T-helper 17 cell (primary cell): ENCODE results near the gene SEC61B. TPM values are rescaled to one million over a fixed set of nuclear protein-coding genes. Genes with fewer than 3 reads are reported as not detected.

Source experiments
- ATAC-seq: fragments of 150-1000 bp; cut with Tn5 transposase; 2 replicates; pipeline ENCODE4 v1.10.0; 2021; ENCODE audit warnings: mild to moderate bottlenecking, moderate library complexity
- DNase-seq, 3 donors: peaks; one replicate each; pipeline versions ENCODE4 v3.0.0 to v3.0.0-alpha.2; 2020 to 2021
- H3K9me3 ChIP-seq: one replicate; pipeline ENCODE4 v1.7.0; 2013; ENCODE audit warnings: low read length, mild to moderate bottlenecking; ENCODE audit not compliant: control insufficient read depth, poor library complexity, severe bottlenecking
- H3K27ac Mint-ChIP-seq: one replicate; pipeline ENCODE4 v1.8.0; 2022; ENCODE audit warnings: mild to moderate bottlenecking, moderate library complexity, mixed read lengths
- H3K27me3 Mint-ChIP-seq: one replicate; pipeline ENCODE4 v1.8.0; 2022; ENCODE audit warnings: mixed read lengths
- H3K36me3 Mint-ChIP-seq: one replicate; pipeline ENCODE4 v1.8.0; 2022; ENCODE audit warnings: low read depth, mixed read lengths
- H3K4me1 Mint-ChIP-seq: one replicate; pipeline ENCODE4 v1.8.0; 2022; ENCODE audit warnings: mild to moderate bottlenecking, mixed read lengths
- H3K4me3 Mint-ChIP-seq: one replicate; pipeline ENCODE4 v1.8.0; 2022; ENCODE audit warnings: mild to moderate bottlenecking, moderate library complexity, mixed read lengths
- total RNA-seq, 4 donors: library from RNA in 2 of 4; stranded (reverse) in 2 of 4; gene quantifications; one replicate each; pipeline ENCODE4 v1.2.3 and lab custom pipeline; 2022 to 2026

The SEC61B gene
- total RNA-seq, 2 donors from 2014 or later = 84.9 to 95.0 TPM

DNA sequence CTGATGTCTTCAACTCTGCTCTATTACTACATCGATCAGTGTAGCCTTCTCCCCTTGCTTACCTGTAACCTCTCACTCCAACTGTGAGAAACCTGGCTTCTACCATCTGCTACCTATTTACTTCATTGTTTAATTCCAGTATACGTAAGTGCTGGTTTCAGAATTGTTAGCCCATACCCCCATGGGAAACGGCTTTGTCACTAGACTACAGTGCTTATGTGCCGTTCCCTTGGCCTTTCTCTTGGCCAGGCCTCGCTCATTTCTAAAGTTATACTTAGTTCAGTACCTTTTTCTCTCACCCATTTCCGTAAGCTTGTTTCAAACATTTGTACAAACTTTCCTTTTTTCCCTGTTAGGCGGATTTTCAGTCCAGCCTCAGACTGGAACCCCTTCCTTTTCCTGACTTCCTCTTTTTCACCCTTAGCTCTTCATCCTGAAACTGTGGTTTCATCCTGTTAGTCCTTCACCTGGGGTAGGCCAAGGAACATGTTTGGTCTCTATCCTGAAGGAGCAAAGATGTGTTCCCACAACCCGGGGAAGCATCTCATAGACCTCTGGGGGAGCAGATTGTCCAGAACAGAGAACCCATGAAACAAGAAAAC is 22.0 kb upstream of the SEC61B start:
- ATAC-seq = no peak
- H3K36me3 Mint-ChIP-seq = no peaks in the 10 kb centered on the region
- no peak for DNase-seq
- no peak overlapping the region for H3K4me3 Mint-ChIP-seq
- H3K9me3 ChIP-seq = no peaks in the 10 kb centered on the region
- no peak overlapping the region for H3K27ac Mint-ChIP-seq
- no peaks in the 10 kb centered on the region for H3K27me3 Mint-ChIP-seq
- H3K4me1 Mint-ChIP-seq = peaks cover 2% of the 10 kb centered on the region

DNA sequence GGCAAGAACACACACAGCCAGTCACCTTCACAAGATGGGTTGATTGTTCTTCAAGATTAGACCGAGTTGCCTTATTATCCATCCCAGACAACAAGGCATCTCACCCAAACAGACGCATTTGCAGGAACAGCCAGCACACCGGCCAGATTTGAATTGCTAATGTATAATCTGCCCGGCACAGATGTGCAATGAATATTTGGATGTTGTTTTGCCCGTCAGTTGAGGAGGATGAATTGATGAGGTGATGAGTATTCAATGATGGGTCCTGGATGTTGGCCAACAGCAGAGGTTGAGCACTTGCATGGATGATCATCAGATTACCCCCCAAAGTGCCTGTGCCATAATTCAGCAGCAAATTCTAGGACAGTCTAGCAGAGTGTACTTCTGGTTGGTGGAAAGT is 20.5 kb upstream of the SEC61B start:
- DNase-seq (no peak), ATAC-seq (no peak)
- no peaks in the 10 kb centered on the region for H3K9me3 ChIP-seq
- Mint-ChIP-seq H3K27ac (no peak overlapping the region), H3K27me3 (no peaks in the 10 kb centered on the region), H3K4me1 (peaks cover 2% of the 10 kb centered on the region), H3K36me3 (no peaks in the 10 kb centered on the region), H3K4me3 (no peak overlapping the region)

DNA sequence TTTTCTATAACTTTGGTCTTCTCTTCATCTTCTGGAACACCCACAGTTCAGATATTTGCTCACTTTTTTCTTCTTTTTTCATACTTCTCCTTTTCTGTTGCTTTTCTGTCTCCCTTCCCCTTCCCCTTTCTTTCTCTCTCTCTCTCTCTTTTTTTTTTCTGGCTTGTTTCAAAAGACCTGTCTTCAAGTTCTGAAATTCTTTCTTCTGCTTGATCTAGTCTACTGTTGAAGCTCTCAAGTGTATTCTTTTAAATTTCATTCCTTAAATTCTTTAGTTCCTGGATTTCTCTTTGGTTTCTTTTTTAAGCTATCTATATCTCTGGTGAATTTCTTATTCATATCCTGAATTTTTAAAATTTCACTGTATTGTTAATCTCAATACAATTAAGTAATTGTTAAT is 11.5 kb upstream of the SEC61B start:
- Mint-ChIP-seq H3K4me1 (peaks cover 2% of the 10 kb centered on the region), H3K27me3 (no peaks in the 10 kb centered on the region), H3K4me3 (no peak overlapping the region), H3K36me3 (peaks cover 5% of the 10 kb centered on the region), H3K27ac (no peak overlapping the region)
- DNase-seq (no peak), ATAC-seq (no peak)
- no peaks in the 10 kb centered on the region for H3K9me3 ChIP-seq

DNA sequence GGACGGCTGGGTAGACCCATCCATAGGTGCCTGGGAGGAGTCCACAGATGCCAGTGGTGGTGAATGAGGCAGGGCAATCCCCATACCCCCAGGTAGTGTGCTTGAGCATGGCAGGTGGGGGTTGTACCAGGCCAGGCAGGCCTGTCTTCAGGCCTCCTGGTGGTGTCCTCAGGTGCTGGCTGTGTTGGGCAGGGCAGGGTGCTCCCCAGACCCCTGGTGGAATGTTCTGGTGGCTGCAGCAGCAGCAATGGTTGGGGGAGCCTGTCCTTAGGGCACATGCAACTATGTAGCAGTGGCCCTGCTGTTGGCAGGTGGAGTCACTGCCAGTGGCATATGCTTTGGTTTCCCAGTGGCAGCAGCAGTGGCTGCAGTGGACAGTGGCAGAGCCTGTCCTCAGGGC is 10.3 kb upstream of the SEC61B start:
- Mint-ChIP-seq H3K27ac (no peak overlapping the region), H3K4me1 (peaks cover 3% of the 10 kb centered on the region), H3K4me3 (no peak overlapping the region), H3K27me3 (no peaks in the 10 kb centered on the region), H3K36me3 (peaks cover 5% of the 10 kb centered on the region)
- DNase-seq = no peak
- H3K9me3 ChIP-seq = no peaks in the 10 kb centered on the region
- no peak for ATAC-seq

DNA sequence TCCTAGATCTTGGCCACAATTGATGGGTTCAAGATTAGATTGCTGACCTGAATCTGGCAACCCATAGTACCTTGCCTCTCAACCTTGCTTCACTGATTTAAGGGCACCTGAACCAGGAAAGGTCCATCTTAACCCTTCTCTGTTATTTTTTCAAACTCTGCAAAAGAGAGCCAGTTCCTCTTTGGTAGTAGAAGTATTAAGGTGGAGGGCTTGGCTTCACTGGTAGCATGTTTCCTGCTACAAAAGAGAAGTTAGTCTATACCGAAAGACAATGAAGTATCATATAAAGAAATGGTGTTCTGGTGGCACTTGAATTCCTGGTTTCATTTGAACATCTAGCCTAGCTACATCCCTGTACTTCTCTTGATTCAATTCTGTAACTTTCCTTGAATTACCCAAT is 8.9 kb upstream of the SEC61B start:
- Mint-ChIP-seq H3K36me3 (peaks cover 8% of the 10 kb centered on the region), H3K4me1 (peaks cover 9% of the 10 kb centered on the region), H3K4me3 (no peak overlapping the region), H3K27ac (no peak overlapping the region), H3K27me3 (no peaks in the 10 kb centered on the region)
- ATAC-seq = no peak
- DNase-seq = no peak
- no peaks in the 10 kb centered on the region for H3K9me3 ChIP-seq

DNA sequence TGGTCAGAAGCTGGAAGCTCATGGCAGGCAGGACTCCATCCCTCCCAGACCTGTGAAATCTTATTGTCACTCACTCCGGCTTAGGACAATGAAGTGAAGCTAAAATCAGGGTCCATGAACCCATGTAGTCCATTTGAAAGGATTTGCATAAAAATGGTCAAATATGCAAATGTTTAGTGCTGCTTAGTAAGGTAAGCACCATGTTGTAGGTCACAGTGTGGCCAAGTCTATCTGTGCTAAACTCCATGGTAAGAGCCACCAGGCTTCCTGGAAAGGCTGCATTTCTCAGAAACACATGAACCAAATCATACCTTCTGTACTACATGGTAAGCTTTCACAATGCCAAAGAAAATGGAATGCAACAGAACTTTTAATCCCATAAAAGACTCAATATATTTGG is 6.0 kb upstream of the SEC61B start:
- Mint-ChIP-seq H3K27me3 (no peaks in the 10 kb centered on the region), H3K36me3 (peaks cover 10% of the 10 kb centered on the region), H3K4me3 (no peak overlapping the region), H3K27ac (no peak overlapping the region), H3K4me1 (peaks cover 28% of the 10 kb centered on the region)
- no peak for ATAC-seq
- DNase-seq = no peak
- H3K9me3 ChIP-seq = no peaks in the 10 kb centered on the region

DNA sequence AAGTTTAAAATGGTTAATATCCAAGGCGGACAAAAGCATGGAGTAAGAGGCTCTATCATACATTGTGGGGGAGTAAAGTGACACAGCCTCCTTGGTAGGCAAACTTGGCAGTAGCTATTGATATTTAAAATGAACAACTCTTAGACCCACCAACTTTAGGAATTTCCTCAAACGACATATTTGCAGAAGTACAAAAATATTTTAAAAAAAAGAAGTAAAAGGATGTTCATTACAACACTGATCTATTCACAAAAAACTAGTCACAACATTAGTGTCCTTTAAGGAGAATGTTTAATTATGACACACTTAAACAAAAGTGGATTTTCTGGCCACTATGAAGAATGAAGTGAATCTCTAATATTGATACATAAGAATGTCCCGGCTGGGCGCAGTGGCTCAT is 2.1 kb upstream of the SEC61B start:
- H3K27ac Mint-ChIP-seq = peak overlapping the region; percentile 99
- no peak for ATAC-seq
- peaks cover 15% of the 10 kb centered on the region for H3K36me3 Mint-ChIP-seq
- peaks cover 52% of the 10 kb centered on the region for H3K4me1 Mint-ChIP-seq
- H3K27me3 Mint-ChIP-seq = no peaks in the 10 kb centered on the region
- H3K9me3 ChIP-seq = no peaks in the 10 kb centered on the region
- H3K4me3 Mint-ChIP-seq = peak overlapping the region; percentile 98
- no peak for DNase-seq

DNA sequence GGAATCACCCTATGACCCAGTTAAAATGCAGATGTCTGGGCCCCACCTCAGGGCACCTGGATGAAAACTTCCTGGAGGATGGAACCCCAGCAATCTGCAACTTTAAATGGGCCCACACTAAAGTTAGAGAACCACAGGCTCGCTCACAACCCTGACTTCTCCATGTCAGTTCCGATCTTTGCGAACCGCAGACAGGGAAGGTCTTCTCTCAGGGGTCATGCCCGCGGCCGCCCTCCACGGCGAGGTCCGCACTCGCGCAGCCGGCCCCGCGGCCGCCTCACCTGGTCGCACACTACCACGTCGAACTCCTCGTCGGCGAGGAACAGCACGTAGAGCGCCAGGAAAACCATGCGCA is 839 bp upstream of the SEC61B start:
- ATAC-seq (no peak), DNase-seq (no peak)
- no peaks in the 10 kb centered on the region for H3K9me3 ChIP-seq
- peak overlapping the region; percentile 99 for H3K27ac Mint-ChIP-seq
- H3K36me3 Mint-ChIP-seq = peaks cover 16% of the 10 kb centered on the region
- peaks cover 57% of the 10 kb centered on the region for H3K4me1 Mint-ChIP-seq
- H3K27me3 Mint-ChIP-seq = no peaks in the 10 kb centered on the region
- peak overlapping the region; percentile 98 for H3K4me3 Mint-ChIP-seq

DNA sequence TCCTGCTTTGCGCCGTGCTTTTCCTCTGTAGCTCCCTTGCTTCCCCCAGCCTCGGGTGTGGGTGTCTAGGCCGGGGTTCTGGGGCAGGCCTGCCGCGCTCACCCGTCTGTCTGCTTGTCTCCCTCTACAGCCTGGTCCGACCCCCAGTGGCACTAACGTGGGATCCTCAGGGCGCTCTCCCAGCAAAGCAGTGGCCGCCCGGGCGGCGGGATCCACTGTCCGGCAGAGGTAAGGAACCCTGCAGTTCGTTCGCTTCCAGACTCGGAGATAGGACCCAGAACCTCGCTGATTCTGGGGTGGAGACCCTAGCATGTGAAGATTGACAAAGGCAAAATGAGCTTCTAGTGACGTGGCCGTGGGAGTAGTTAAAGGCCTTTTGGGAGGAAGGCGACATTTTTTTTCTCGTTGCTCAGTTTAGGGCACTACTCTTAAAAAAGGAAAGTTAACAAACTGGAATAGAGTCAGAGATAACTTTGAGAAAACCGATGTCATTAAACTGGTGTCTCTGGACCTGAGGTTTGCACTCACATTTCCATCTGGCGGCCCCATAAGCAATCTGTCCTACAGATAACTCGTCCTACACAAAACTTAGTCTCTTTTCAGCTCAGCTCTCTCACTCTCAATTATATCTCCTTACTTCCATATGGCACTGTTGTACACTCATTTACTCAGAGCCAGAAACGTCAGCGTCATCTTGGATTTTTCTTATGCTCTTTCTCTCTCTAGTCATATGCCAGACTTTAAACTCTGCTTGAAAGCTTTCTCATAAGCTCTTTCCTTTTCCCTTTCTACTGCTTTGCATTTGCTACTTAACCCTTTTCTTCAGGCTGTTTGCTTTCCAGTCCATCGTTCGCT is 561 bp downstream of the SEC61B start:
- H3K4me1 Mint-ChIP-seq = peaks cover 55% of the 10 kb centered on the region
- H3K4me3 Mint-ChIP-seq = peak overlapping the region; percentile 98
- no peaks in the 10 kb centered on the region for H3K27me3 Mint-ChIP-seq
- H3K36me3 Mint-ChIP-seq = peaks cover 16% of the 10 kb centered on the region
- no peaks in the 10 kb centered on the region for H3K9me3 ChIP-seq
- ATAC-seq (peak; percentile 32), DNase-seq (no peak)
- peak overlapping the region; percentile 99 for H3K27ac Mint-ChIP-seq

DNA sequence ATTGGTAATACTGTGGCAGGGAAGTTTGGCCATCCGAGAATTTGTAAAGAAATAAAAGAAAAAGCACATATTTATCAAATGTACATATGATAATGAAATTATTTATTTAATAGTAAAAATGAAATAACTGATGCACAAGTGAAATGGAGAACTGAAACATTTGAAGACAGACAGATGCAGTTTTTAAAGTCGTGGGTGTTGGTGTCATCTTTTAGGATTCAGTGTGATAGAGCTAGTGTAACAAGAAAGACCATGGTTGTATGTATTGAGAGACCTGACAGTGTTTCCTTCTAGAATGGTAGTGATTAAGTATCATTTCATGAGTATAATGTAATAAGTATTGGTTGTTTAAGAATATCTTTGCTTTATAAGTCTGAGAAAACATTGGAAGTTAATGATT is 2.4 kb downstream of the SEC61B start:
- no peaks in the 10 kb centered on the region for H3K27me3 Mint-ChIP-seq
- no peak for ATAC-seq
- peak overlapping the region; percentile 72 for H3K27ac Mint-ChIP-seq
- H3K36me3 Mint-ChIP-seq = peaks cover 14% of the 10 kb centered on the region
- peaks cover 50% of the 10 kb centered on the region for H3K4me1 Mint-ChIP-seq
- no peaks in the 10 kb centered on the region for H3K9me3 ChIP-seq
- DNase-seq = no peak
- peak overlapping the region; percentile 19 for H3K4me3 Mint-ChIP-seq

DNA sequence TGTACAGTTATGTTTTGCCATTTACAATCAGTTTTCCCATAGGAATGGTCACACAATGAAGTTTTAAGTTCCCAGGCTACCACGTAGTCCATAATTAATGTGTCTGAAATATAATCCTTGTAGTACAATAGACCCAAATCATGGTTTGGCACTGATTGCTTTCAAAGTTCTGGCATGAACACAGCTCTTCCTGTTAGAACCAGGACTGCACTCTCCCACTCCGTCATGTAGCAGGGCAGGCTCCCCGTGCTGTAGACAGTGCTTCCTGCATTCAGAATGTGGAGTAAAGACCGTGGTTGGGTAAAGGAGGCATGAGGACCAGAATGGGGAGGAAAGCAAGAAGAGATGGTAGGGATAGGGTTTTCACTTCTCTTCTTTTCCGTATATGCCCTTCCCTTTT is 4.0 kb downstream of the SEC61B start:
- no peaks in the 10 kb centered on the region for H3K27me3 Mint-ChIP-seq
- H3K27ac Mint-ChIP-seq = peak overlapping the region; percentile 27
- no peak overlapping the region for H3K4me3 Mint-ChIP-seq
- H3K4me1 Mint-ChIP-seq = peaks cover 39% of the 10 kb centered on the region
- H3K9me3 ChIP-seq = no peaks in the 10 kb centered on the region
- no peak for ATAC-seq
- H3K36me3 Mint-ChIP-seq = peaks cover 14% of the 10 kb centered on the region
- DNase-seq = no peak

DNA sequence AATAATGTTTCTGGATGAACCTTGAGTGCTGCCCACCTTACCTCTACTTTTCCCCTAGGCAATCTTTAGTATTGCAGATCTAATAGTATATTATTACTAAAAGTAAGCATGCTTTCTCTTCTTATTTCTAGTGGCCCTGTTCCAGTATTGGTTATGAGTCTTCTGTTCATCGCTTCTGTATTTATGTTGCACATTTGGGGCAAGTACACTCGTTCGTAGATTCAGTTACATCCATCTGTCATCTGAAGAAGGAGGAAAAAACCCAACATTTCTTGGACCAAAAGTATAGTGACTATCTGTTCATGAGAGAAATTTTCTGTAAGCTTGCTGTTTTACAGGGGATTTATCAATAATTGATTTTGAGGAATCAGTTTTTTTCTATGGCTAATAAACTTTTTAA is 8.1 kb downstream of the SEC61B start:
- peaks cover 22% of the 10 kb centered on the region for H3K4me1 Mint-ChIP-seq
- H3K4me3 Mint-ChIP-seq = no peak overlapping the region
- ATAC-seq = no peak
- peaks cover 13% of the 10 kb centered on the region for H3K36me3 Mint-ChIP-seq
- no peak for DNase-seq
- no peaks in the 10 kb centered on the region for H3K27me3 Mint-ChIP-seq
- no peaks in the 10 kb centered on the region for H3K9me3 ChIP-seq
- no peak overlapping the region for H3K27ac Mint-ChIP-seq

DNA sequence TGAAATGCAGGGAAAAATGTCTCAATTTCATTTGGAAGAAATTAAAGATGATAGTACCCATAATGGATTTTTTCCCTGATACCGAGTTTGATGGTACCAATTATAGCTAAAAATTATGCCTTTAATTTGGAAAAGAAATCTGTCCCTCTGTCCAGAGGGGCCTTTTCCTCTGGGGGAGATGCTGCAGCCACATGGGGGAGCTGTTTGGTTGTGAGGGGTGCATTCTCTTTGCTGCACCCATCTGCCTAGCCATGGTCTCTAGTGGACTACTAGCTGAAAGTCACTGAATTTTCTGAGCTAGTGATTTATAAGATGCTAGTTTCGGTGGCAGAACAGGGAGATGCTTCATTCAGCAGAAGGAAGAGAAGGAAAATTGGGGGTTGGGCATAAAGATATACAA is 9.6 kb downstream of the SEC61B start:
- DNase-seq (no peak), ATAC-seq (peak; percentile 56)
- Mint-ChIP-seq H3K27me3 (no peaks in the 10 kb centered on the region), H3K27ac (no peak overlapping the region), H3K4me1 (peaks cover 16% of the 10 kb centered on the region), H3K4me3 (no peak overlapping the region), H3K36me3 (peaks cover 11% of the 10 kb centered on the region)
- H3K9me3 ChIP-seq = no peaks in the 10 kb centered on the region

DNA sequence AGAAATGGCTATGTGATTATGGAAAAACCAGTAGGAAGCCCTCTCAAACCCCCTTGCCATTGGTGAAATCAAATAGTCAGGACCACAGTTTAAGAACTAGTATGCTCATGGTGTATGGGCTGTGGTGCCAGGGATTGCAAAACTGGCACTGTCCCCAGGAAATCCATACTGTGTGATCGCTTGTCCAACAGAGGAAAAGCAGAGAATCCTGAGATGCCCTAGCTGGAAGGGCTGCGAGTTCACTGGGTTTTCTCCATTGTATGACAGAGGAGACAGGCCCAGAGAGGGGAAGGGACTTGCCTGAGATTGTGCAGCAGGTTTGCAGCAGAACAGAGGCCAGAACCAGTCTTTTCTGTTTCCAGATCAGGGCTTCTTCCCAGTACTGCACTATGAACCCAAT is 12.5 kb downstream of the SEC61B start:
- peaks cover 10% of the 10 kb centered on the region for H3K4me1 Mint-ChIP-seq
- H3K9me3 ChIP-seq = no peaks in the 10 kb centered on the region
- DNase-seq (no peak), ATAC-seq (no peak)
- H3K4me3 Mint-ChIP-seq = no peak overlapping the region
- H3K27ac Mint-ChIP-seq = peak overlapping the region; percentile 24
- H3K36me3 Mint-ChIP-seq = peaks cover 6% of the 10 kb centered on the region
- no peaks in the 10 kb centered on the region for H3K27me3 Mint-ChIP-seq
